Activated naive CD4-positive, alpha-beta T cell treated with anti-CD3 and anti-CD28 coated beads, Interleukin-2, amount 10 ng/mL, durations not matched to agents 7 days and 5 days (primary cell): ENCODE results near the gene PTCD3.
A peak's percentile ranks its signal among the peaks of the same experiment; 100 is the strongest.

Experiments
- CTCF ChIA-PET: fragments of 350-600 bp; sonication (Branson Sonifier 250); formaldehyde crosslinking; loops from one replicate; lab custom pipeline; 2021; ENCODE audit warnings: antibody characterized with exemption; lab: Charles Lee
- DNase-seq: peaks from one replicate; pipeline ENCODE4 v3.0.0-alpha.2; 2020
- H3K27ac Mint-ChIP-seq: one replicate; pipeline ENCODE4 v1.8.0; 2021; ENCODE audit warnings: mild to moderate bottlenecking, moderate library complexity, mixed read lengths
- H3K27me3 Mint-ChIP-seq: one replicate; pipeline ENCODE4 v1.8.0; 2021; ENCODE audit warnings: mild to moderate bottlenecking, mixed read lengths
- H3K36me3 Mint-ChIP-seq: one replicate; pipeline ENCODE4 v1.8.0; 2021; ENCODE audit warnings: mixed read lengths
- H3K4me1 Mint-ChIP-seq: one replicate; pipeline ENCODE4 v1.8.0; 2021; ENCODE audit warnings: mixed read lengths
- H3K4me3 Mint-ChIP-seq: one replicate; pipeline ENCODE4 v1.8.0; 2021; ENCODE audit warnings: mild to moderate bottlenecking, moderate library complexity, mixed read lengths
- H3K9me3 Mint-ChIP-seq: one replicate; pipeline ENCODE4 v1.8.0; 2021; ENCODE audit warnings: mixed read lengths

The PTCD3 gene

GRCh38 chr2:86072271-86072858 lies 33.7 kb upstream of the PTCD3 start:
- no peak for DNase-seq
- no peak overlapping the region for H3K4me3 Mint-ChIP-seq
- no peaks in the 10 kb centered on the region for H3K9me3 Mint-ChIP-seq
- peaks cover 32% of the 10 kb centered on the region for H3K4me1 Mint-ChIP-seq
- CTCF ChIA-PET: interaction anchor here (0.9 to 1.6 kb wide), 3 partner anchors 242 to 245 kb away, joined by 3 to 6 read pairs (median 4); no protein-coding TSS in a partner anchor
- H3K36me3 Mint-ChIP-seq: peaks cover 51% of the 10 kb centered on the region
- H3K27me3 Mint-ChIP-seq: no peaks in the 10 kb centered on the region
- H3K27ac Mint-ChIP-seq: no peak overlapping the region

DNA sequence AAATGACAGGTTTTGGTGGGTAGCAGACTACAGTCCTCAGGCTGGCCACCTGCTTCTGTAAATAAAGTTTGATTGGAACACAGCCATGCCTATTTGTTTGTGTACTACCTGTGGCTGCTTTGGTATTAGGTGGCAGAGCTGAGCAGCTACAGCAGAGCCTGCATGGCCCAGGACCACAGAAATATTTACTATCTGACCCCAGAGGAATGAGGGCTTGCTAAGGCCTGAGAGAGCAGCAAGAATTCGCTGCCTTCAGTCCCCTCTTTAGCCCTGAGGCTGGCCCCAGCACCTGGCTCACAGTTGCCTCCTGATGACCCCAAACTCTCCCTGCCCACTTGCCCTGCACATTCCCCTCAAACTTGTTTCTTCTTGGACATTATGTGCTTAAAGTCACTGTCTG lies 32.8 kb upstream of the PTCD3 start:
- Mint-ChIP-seq H3K36me3 (peaks cover 55% of the 10 kb centered on the region), H3K4me3 (no peak overlapping the region), H3K9me3 (no peaks in the 10 kb centered on the region), H3K27ac (no peak overlapping the region), H3K27me3 (no peaks in the 10 kb centered on the region), H3K4me1 (peaks cover 34% of the 10 kb centered on the region)
- DNase-seq: no peak
- CTCF ChIA-PET: interaction anchor here (0.9 kb wide), 1 partner anchor 246 kb away, joined by 3 read pairs; no protein-coding TSS in a partner anchor

DNA sequence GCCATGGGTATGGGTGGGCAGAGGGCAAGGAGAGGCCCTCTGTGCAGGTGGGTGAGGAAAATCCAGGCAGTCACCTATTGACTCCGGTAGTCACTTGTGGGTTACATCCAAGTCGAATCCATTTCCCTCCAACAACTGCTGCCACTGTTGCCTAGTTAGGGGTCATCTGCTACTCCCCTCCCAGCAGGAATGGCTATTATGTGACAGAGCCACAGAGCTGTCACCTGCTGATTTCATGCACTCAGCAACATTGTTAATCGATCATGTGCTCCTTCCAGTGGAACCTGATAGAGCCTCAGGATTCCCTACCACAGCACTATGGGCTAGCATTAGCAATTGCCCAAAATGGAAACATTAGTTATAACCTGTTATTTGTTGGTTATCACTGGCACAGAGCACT lies 31.8 kb upstream of the PTCD3 start:
- Mint-ChIP-seq H3K9me3 (no peaks in the 10 kb centered on the region), H3K4me1 (peaks cover 35% of the 10 kb centered on the region), H3K4me3 (no peak overlapping the region), H3K36me3 (peaks cover 59% of the 10 kb centered on the region), H3K27me3 (no peaks in the 10 kb centered on the region), H3K27ac (peak overlapping the region; percentile 50)
- CTCF ChIA-PET: interaction anchor here (0.7 to 9.3 kb wide), 2 partner anchors 246 to 253 kb away, joined by 3 to 420 read pairs; no protein-coding TSS in a partner anchor
- DNase-seq: no peak

DNA sequence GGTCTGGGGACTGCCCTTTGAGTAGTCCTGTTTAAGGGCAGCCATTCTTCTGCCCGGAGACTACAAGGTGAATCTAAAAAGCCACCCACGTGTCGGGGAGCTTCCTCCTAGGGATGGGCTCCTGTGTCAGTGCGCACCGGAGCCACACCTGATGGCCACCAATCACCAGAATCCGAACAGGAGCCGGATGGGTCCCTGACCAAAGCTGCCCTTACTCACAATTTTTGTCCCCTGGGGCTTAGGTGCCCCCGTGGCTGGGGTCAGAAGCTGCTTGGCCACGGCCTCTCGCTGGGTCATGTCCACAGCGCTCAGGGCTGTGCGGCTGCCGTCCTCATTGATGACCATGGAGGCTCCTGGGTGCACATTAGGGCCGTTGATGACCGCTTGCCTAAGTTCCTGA lies 31.2 kb upstream of the PTCD3 start:
- H3K4me3 Mint-ChIP-seq: no peak overlapping the region
- no peak for DNase-seq
- H3K36me3 Mint-ChIP-seq: peaks cover 57% of the 10 kb centered on the region
- no peak overlapping the region for H3K27ac Mint-ChIP-seq
- no peaks in the 10 kb centered on the region for H3K9me3 Mint-ChIP-seq
- CTCF ChIA-PET: interaction anchor here (0.7 to 9.3 kb wide), 3 partner anchors 187 to 254 kb away, joined by 3 to 420 read pairs (median 3); no protein-coding TSS in a partner anchor
- peaks cover 37% of the 10 kb centered on the region for H3K4me1 Mint-ChIP-seq
- no peaks in the 10 kb centered on the region for H3K27me3 Mint-ChIP-seq

- Mint-ChIP-seq H3K4me3 (no peak overlapping the region), H3K4me1 (peaks cover 47% of the 10 kb centered on the region), H3K9me3 (no peaks in the 10 kb centered on the region), H3K27me3 (no peaks in the 10 kb centered on the region), H3K27ac (no peak overlapping the region), H3K36me3 (peaks cover 50% of the 10 kb centered on the region)
- no peak for DNase-seq
- CTCF ChIA-PET: interaction anchor here (0.7 to 9.3 kb wide), 5 partner anchors 10 to 248 kb away, joined by 3 to 420 read pairs (median 3); partner anchors contain the start of gene ST3GAL5
These were observed 30.1 kb upstream of the PTCD3 start for GRCh38 chr2:86075886-86076285.

DNA sequence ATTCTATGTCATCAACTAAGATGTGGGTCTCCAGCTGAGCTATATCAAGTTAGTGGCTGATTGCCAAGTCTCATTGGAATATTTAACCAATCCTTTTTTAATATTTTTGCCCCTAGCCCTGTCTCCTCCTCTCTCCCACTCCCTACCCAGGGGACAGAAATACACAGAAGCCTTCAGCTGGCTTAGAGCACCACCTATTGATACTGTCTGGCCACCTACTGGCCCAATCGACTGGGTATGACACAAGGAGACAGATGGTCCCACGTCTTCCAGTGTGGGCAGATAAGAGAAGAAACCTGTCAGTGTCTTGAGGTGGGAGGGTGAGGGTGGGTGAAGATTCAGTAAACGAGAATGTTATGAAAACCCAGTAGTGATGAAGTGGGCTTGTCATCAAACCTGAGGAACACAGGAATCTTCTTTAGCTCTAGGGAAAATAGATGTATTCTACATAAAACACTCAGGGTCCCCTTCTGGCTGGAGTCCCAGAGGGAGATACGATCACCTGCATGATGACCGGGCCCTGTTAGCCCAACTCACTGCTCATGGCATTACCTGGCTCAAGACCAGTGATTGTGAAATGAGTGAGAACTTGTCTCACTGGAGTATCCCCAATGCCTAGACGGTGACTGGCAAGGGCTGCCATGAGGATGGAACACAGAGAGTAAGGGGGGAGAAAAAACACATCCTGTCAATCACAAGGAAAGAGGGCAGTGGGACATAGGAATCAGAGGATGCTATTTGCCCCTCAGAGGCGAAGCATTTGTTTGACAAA lies 27.1 kb upstream of the PTCD3 start:
- no peak overlapping the region for H3K4me3 Mint-ChIP-seq
- H3K9me3 Mint-ChIP-seq: no peaks in the 10 kb centered on the region
- peaks cover 45% of the 10 kb centered on the region for H3K4me1 Mint-ChIP-seq
- peaks cover 38% of the 10 kb centered on the region for H3K36me3 Mint-ChIP-seq
- peak overlapping the region; percentile 58 for H3K27ac Mint-ChIP-seq
- no peaks in the 10 kb centered on the region for H3K27me3 Mint-ChIP-seq
- DNase-seq: peak; percentile 72
- CTCF ChIA-PET: interaction anchor here (0.8 to 9.3 kb wide), 29 partner anchors 11 to 399 kb away, joined by 3 to 420 read pairs (median 5); partner anchors contain the start of gene ST3GAL5

DNA sequence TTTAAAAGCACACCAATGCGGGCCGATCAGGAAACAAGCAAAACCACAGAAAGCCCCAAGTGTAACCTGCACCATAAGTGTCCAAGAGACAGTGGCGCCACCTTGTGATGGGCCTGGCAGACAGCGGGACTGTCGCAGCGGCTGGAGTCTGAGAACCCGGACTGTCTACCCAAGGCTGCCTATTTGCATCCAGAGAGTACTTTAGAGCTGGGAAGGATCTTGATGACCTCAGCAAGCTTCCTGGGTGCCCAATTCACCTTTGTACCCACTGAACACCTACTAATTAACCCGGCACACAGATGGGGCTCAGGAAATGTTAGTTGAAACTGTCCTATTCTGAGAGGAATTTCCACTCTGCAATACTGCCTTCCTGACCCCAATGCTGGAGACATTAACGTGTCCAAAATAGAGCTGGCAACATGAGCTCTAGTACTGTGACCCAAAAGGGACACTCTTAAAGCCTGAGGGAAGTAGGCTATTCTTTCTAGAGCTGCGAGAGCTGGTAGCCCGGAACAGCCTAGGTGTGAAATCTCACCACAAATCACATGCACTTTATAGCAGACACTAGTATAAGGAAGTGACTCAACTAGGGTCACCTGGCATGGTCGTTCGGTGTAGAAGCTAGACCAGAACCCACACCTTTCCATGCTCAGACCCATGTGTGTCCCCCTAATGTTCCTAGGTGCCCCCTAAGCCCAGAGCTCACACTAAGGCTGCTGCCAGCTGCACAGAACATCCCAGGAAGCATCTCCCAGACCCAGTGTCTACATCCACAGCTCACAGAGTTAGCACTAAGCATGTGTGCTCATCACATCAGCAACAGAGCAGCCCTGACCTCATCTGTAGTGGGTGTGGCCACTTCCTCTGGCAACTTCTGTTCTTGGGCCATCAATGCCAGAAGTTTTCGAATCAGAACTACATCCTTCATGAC lies 25.8 kb upstream of the PTCD3 start:
- Mint-ChIP-seq H3K9me3 (no peaks in the 10 kb centered on the region), H3K4me1 (peaks cover 45% of the 10 kb centered on the region), H3K27me3 (no peaks in the 10 kb centered on the region), H3K4me3 (no peak overlapping the region), H3K36me3 (peaks cover 37% of the 10 kb centered on the region), H3K27ac (peak overlapping the region; percentile 81)
- CTCF ChIA-PET: interaction anchor here (0.6 to 9.3 kb wide), 39 partner anchors 9 to 458 kb away, joined by 3 to 420 read pairs (median 4); partner anchors contain the start of genes POLR1A, PTCD3 and ST3GAL5
- peak; percentile 92 for DNase-seq

- Mint-ChIP-seq H3K27me3 (no peaks in the 10 kb centered on the region), H3K36me3 (peaks cover 37% of the 10 kb centered on the region), H3K27ac (no peak overlapping the region), H3K4me1 (peaks cover 42% of the 10 kb centered on the region), H3K4me3 (no peak overlapping the region), H3K9me3 (no peaks in the 10 kb centered on the region)
- DNase-seq: no peak
- CTCF ChIA-PET: interaction anchor here (0.6 to 9.3 kb wide), 3 partner anchors 17 to 254 kb away, joined by 3 to 420 read pairs (median 116); partner anchors contain the start of gene ST3GAL5
These were observed 24.3 kb upstream of the PTCD3 start for GRCh38 chr2:86081724-86082123.

DNA sequence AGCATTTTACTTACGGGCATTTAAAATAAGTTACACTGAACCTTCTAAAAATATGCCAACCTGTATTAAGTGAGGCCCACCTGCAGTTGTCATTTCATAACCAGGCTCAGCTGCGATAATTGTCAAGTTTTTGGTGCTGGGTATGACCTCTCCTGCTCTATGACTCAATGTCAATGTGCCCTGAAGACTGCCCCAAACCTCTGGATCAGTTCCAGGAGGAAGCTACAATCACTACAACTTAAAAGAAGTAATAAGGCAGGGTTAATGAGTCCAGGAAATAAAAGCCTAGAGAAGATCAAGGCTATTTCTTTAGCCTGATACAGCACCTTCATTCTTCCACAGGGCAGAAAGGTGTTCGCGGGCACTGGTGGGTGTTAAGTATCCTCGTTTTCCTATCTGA lies 23.3 kb upstream of the PTCD3 start:
- DNase-seq: no peak
- Mint-ChIP-seq H3K27ac (peak overlapping the region; percentile 19), H3K36me3 (peaks cover 29% of the 10 kb centered on the region), H3K4me3 (no peak overlapping the region), H3K27me3 (no peaks in the 10 kb centered on the region), H3K4me1 (peaks cover 32% of the 10 kb centered on the region), H3K9me3 (no peaks in the 10 kb centered on the region)
- CTCF ChIA-PET: interaction anchor here (8.0 to 9.3 kb wide), 2 partner anchors 194 to 255 kb away, joined by 116 to 420 read pairs; partner anchors contain the start of gene ST3GAL5

- Mint-ChIP-seq H3K9me3 (no peaks in the 10 kb centered on the region), H3K27me3 (no peaks in the 10 kb centered on the region), H3K27ac (no peak overlapping the region), H3K4me3 (no peak overlapping the region), H3K36me3 (peaks cover 29% of the 10 kb centered on the region), H3K4me1 (no peaks in the 10 kb centered on the region)
- CTCF ChIA-PET: interaction anchor here (0.5 to 2.5 kb wide), 16 partner anchors 8 to 263 kb away, joined by 3 to 9 read pairs (median 4); partner anchors contain the start of gene PTCD3
- DNase-seq: peak; percentile 38
These were observed 17.8 kb upstream of the PTCD3 start for GRCh38 chr2:86087936-86088850.

DNA sequence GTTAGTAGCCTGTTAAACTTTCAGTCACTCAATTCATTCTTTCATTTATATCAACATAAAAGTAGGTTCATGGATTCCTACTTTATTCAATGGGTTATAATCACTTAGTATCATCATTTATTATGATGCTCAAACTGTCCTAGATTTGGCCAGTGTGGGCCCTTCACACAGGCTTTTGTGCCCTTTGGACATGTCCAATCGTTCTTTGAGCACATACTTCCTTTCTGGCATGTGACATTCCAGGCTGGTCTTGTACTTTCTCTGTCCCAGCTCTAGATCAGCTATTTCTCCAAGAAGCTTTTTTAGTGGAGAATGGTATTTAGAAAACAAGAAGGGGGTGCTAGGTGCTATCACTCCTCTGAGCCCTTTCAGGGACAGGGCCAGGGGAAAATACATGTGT lies 11.8 kb upstream of the PTCD3 start:
- no peaks in the 10 kb centered on the region for H3K27me3 Mint-ChIP-seq
- H3K27ac Mint-ChIP-seq: no peak overlapping the region
- no peak for DNase-seq
- H3K9me3 Mint-ChIP-seq: no peaks in the 10 kb centered on the region
- peaks cover 45% of the 10 kb centered on the region for H3K36me3 Mint-ChIP-seq
- CTCF ChIA-PET: interaction anchor here (0.9 to 1.3 kb wide), 2 partner anchors 28 to 267 kb away, joined by 3 to 5 read pairs; no protein-coding TSS in a partner anchor
- H3K4me3 Mint-ChIP-seq: no peak overlapping the region
- peaks cover 2% of the 10 kb centered on the region for H3K4me1 Mint-ChIP-seq

DNA sequence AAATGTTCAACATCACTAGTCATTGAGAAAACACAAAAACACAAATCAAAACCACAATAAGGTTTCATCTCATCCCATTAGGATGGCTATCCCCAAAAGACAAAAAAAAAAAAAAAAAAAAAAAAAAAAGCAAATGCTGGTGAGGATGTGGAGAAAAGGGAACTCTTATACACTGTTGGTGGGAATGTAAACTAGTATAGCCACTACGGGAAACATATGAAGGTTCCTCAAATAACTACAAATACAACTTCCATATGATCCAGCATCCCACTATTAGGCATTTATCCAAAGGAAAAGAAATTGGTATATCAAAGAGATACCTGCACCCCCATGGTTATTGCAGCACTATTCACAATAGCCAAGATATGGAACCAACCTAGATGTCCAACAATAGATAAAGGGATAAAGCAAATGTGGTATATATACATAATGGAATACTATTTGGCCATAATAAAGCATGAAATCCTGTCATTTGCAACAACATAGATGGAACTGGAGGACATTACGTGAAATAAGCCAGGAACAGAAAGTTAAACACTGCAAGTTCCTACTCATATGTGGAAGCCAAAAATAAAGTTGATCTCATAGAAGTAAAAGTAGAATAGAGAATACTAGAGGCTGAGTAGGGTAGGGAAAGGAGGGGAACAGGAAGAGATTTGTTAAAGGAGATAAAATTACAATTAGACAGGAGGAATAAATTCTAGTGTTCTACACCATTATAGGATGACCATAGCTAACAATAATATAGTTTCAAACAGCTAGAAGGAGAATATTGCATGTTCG lies 8.7 kb upstream of the PTCD3 start:
- peaks cover 3% of the 10 kb centered on the region for H3K9me3 Mint-ChIP-seq
- no peak for DNase-seq
- H3K4me3 Mint-ChIP-seq: no peak overlapping the region
- H3K36me3 Mint-ChIP-seq: peaks cover 47% of the 10 kb centered on the region
- H3K4me1 Mint-ChIP-seq: peaks cover 12% of the 10 kb centered on the region
- H3K27me3 Mint-ChIP-seq: no peaks in the 10 kb centered on the region
- H3K27ac Mint-ChIP-seq: no peak overlapping the region
- CTCF ChIA-PET: interaction anchor here (1.5 kb wide), 1 partner anchor 9 kb away, joined by 7 read pairs; no protein-coding TSS in a partner anchor
